ENCODE results near the gene TNNT3.
"Not testable (repeated sequence)": the region's sequence is repeated elsewhere in the genome, so short reads cannot be mapped to it uniquely, and the experiment has no call there.

The TNNT3 gene

DNA sequence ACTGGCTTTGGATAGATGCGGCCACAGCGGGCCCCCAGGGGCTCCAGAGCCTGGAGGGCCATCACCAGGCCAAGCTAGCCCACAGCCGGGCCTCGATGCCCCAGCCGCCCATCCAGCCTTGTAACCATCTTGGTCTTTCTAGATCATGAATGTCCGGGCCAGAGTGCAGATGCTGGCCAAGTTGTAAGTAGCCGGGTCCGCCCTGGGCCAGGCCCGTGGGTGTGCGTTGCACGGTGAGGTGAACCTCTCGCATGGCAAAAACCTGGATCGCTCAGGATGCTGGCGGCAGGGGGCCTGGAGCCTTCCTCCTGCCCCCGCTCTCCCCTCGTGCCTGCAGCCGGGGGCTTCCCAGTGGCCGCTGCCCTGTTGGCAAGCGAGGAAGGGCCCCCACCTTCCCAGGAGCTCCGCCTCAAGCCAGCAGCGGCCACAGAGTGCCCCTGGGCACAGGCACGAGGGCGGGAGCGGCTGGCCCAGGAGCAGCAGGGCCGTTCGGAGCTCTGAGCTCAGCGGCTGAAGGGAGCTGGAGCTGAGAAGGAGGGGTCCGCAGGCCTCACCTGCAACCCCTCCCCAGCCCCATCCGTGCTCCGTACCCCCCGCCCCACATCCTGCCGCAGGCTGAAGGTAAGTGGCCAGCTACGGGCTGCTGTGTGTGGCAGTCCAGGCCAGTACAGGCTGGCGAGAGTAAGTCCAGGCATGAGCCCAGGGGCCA lies 16.7 kb downstream of the TNNT3 start:
- no peak for DNase-seq

GRCh38 chr11:1936781-1937615 lies 17.5 kb downstream of the TNNT3 start:
- no peak for DNase-seq

DNA sequence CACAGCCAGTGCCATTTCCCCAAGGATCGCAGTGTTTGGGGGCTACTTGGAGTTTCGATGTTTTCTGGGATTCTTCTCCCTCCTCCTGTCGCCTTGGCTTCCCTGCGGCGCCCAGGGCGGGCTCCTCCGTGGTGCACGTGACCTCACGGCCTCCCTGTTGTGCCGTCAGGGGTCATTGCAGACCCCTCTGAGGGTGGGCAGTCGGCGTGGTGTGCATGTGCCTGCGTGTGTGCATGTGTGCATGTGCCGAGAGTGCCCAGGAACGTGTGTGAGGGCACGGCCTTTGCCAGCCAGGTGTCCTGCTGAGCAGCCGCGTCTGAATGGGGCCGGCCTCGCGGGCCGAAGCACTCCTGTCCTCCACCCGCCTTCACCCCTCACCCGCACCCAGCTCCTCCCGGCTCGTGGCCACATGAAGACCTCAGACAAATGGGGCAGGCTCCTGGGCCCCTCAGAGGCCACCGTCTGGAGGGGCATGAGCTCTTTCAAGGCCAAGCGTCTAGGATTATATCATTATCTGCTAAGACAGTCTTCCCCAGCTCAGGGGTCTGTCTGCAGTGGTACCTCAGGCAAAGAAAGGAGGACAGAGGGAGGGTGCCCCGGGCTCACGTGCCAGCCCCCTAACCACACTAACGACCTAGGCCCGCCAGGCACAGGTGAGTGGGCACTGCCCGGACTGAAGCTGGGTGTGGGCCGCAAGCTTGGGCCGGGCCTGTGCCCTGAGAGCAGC lies 18.3 kb downstream of the TNNT3 start:
- no peak for DNase-seq

DNA sequence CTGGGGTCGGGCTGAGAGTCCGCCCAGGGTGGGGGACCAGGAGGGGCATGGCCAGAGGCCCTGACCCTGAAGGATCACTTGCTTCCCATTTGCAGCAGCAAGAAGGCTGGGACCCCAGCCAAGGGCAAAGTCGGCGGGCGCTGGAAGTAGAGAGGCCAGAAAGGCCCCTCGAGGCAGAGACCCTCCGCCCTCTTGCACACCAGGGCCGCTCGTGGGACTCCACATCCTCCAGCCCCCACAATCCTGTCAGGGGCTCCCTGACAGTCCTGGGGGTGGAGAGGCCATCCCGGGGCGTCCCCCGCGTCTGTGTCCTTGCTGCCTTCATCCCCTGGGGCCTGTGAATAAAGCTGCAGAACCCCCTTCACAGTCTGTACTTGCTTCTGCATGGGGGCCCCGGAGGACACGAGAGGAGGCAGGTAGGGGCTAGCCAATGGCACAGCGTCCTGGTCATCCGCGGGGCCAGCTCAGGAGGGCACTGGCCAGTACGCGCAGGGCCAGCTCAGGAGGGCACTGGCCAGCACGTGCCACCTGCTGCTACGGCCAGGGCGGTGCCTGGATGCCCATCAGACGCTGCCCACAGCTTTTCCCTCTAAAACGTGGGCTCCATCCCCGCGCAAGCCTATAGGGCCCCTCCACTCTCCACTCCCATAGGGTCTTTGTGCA lies 19.0 kb downstream of the TNNT3 start:
- no peak for DNase-seq

GRCh38 chr11:1939006-1939625 lies 19.6 kb downstream of the TNNT3 start:
- DNase-seq: peak; percentile 21

DNA sequence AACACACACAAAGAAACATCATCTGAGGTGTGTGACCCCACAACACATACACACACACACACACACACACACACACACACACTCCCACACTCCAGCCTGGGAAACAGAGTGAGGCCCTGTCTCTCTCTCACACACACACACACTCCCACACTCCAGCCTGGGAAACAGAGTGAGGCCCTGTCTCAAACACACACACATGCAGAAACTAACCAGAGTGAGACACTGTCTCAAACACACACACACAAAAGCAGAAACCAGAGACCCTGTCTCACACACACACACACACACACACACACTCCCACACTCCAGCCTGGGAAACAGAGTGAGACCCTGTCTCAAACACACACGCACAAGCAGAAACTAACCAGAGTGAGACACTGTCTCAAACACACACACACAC lies 20.3 kb downstream of the TNNT3 start:
- DNase-seq: not testable (repeated sequence)

DNA sequence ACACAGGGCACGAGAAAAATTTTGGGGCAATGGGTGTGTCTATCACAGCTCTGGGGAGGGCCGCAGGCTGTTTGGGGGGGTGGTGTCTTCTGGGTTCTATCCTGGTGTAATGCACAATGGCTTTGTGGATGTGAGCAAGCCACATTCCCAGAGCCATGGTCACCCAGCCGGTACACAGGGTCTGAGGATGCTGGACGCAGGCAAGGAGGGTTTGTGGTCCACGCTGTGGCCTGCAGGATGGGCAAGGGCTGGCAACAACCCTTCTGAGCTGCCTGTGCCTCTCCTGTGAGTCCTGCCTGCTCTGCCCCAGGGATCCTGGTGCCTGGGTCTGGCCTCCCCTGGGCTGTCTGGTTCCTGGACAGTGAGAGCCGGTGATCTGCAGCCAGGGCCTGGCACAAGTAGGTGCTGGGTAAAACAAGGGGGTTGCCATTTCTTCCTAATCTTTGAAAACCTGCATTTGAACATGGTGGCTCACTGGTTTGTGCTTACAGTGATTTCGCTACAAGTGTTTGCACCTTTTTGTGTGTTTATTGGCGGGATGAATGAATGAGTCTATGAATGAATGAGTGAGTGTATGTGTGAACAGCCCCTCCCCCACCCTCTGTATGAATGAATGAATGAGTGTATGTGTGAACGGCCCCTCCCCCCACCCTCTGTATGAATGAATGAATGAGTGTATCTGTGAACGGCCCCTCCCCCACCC lies 23.2 kb downstream of the TNNT3 start:
- no peak for DNase-seq

DNA sequence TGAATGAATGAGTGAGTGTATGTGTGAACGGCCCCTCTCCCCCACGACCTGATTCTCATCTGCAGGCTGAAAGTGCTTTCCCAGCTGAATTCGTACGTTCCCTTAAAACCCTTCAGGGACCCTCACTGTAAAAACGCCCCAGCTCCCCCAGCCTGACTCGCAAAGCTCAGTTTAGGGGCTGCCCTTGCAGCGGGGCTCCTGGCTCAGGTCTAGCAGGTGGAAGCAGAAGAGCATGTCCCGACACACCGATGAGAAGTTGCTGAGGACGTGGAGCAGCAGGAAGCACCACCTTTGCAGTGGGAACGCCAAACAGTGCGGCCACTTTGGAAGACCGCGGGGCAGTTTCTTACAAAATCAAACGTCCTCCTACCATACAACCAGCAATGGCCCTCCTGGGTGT lies 24.1 kb downstream of the TNNT3 start:
- DNase-seq: no peak

GRCh38 chr11:1943977-1944376 lies 24.5 kb downstream of the TNNT3 start:
- peak; percentile 47 for DNase-seq

DNA sequence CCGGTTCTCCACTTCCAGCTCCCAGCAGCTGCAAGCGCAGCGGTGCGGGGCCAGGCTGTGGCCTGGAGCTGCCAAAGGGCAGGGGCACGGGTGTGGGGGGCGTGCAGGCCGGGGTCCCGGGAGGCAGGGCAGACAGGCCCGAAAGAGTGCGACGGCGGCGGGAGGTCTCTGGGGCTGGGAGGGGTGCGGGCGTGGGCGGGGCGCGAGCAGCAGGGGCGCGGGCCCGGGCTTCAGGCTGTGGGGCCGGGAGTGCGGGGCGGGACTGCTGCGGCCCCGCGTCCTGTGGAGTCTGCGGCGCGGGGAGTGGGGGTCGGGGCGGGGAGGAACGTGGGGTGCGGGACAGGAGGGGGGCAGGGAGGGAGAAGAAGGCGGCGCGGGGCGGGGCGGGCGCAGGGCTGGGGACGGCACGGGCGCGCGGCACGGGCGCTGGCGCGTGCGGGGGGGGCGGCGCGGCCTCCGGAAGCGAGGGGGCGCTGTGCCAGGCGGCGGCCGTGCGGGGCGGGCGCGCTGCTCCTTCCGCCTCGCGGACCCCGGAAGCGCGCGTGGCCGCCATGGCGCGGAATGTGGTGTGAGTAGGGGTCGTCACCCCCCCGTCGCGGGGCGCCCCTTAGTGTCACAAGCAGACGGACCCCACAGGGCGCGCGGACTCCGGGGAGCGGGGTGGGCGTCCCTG lies 27.4 kb downstream of the TNNT3 start, which contains the start of gene MRPL23:
Gene MRPL23 (plus strand): TSS at position 521 of the 673 bp plus-strand sequence. CDS start 31 bp downstream, at position 552.
- no peak for DNase-seq

DNA sequence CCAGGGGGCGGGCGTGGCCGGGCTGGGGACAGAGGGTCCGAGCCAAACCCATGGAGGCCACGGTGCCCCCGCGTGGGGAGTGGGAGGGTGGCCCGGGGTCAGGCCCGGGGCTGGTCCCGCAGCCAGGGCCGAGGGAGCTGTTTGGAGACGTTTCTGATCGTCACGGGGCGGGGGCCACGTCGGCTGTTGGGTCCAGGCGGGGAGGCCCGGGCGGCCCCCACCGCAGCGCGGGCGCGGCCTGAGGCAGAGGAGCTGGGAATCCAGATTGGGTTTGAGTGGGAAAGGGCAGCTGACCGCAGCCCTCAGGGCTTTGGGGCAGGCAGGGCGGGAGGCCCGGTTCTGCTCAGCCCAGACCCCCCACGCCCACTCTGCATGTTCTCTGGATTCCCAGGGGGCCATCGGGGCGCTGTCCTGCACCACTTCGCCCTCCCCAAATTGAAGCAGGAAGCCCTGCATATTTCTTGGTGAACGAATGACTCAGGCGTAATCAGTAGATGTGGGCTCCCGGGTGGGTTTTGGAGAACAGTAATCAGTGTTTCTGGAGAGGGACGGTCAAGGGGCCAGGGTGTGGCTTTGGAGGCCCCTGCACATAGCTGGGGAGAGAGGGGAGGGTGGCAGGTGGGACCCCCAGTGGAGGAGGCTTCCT lies 28.2 kb downstream of the TNNT3 start:
- no peak for DNase-seq

DNA sequence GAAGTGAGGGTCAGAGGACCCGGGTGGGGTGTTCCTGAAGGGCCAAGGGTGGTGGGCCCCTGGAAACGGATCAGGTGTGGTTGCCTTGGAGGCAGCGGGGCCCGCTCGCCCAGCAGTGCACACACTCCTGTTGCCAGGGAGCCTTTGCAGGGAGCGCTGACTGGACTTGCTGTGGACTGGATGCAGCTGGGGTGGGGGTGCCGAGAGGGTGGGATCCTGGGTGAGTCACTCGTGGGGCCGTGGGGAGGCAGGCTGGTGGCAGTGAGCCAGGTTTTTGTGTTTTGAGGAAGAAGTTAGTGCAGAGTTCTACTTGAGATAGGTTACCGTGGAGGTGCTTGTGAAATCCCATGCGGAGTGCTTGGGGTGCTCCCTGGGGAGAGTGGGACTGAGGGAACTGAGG lies 28.9 kb downstream of the TNNT3 start:
- no peak for DNase-seq

DNA sequence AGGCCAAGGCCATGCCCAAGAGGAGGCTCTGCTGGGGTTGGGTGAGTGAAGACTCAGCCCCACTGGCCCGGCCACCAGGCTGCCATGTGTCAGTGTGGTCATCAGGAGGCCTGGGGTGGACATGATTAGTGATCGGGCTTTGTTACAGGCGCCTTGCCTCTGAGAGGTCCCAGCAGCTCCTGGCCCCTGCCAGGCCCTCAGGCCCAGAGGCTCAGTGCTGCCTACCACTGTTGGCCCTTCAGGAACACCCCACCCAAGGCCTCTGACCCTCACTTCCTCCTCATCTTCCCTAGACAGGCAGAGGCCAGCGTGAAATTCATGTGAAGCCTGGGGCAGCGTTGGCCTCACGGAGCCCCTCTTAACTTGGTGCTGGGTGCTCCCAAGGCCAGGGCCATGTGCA lies 29.8 kb downstream of the TNNT3 start:
- no peak for DNase-seq

- no peak for DNase-seq
Observed at GRCh38 chr11:1949922-1950321, 30.4 kb downstream of the TNNT3 start.

GRCh38 chr11:1952806-1953482 lies 33.4 kb downstream of the TNNT3 start:
- DNase-seq: no peak

DNA sequence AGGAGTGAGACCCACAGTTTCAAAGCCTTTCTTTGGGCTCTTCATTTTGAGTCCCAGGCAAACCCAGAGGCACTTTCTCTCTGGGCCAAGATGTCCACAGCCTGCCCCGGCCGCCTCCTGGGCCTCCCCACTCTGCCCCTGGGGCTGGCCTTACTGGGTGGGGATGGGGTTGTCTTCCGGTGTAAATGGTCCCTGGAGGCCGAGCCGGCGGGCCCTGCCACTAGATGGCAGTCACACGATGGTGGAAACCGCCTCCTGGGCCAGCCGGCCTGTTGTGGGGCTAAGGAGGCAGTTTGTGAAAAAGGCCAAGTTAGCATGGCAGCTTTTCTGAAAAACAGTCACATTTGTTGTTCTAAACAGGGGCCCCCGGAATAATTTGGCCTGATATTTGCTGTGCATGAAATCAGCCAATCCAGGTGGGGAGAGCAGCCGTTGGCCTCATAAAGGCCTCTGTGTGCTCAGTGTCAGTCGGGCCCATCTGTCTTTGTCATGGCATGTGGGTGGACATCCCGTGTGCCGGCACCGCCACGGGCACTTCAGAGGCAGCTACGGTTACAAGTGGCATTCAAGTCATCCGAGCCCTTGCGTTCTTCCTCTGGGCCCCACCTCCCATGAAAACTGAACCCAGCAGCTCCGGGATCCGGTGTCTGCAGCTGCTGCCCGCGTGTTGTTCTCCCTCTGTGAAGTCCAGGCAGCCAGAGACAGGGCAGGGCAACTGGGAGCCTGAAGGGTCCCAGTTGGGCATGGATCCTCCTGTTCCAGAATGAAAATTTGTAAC lies 34.2 kb downstream of the TNNT3 start:
- DNase-seq: no peak

DNA sequence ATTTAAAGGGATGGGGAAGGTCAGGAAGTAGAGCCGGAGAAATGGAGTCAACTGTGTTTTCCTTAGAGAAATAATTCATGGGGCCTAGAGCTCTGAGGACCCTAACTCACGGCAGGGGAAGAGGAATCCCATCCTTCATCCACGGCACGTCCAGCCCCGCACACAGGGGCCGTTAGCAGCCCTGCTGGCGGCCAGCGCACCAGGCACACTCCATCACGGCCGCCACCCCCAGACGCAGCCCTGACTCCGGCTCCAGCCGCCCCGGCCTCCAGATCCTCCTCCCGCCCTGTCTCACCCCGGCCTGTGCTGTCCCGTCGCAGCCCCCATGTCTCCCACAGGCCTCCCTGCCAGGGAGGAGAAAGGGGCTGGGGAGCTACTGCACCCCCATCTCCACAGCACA lies 38.9 kb downstream of the TNNT3 start:
- DNase-seq: no peak

- DNase-seq: no peak
Observed at GRCh38 chr11:1959786-1960185, 40.3 kb downstream of the TNNT3 start.

DNA sequence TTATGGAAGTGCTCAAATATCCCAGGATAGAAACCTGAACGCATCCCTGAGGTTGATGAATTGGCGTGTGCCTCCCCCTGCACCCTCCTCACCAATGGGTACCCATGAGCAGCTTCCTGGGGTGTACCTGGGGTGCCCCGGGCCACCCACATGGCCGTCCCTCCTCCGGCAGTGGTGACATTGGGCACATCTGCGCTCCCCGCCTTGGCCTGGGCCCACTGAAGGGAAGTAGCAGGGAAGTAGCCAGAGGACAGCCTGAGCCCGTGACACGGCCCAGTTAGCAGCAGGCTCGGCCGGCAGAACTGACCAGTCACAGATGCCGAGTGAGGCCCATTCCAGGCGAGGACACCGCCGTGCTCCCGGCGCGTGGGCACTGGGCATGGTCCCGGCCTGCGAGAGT lies 44.4 kb downstream of the TNNT3 start:
- DNase-seq: no peak
